ENCODE results near the gene LRRTM4. TPM values are rescaled to one million over a fixed set of nuclear protein-coding genes. Genes with fewer than 3 reads are reported as not detected.

Gene LRRTM4
- total RNA-seq, 4 donors from 2014 or later: not detected

GRCh38 chr2:77294474-77294873 is 227.7 kb downstream of the LRRTM4 start:
- Histone ChIP-seq H3K4me3 (replicated peaks in 1 of 3) (no peak overlapping the region), H3K27me3 (no peaks in the 10 kb centered on the region), H3K36me3 (no peaks in the 10 kb centered on the region), H3K9me3 (no peaks in the 10 kb centered on the region), H3K4me1 (no peaks in the 10 kb centered on the region), H3K27ac (no peak overlapping the region)
- no peak for DNase-seq
- WGBS, 2 donors: 82% methylated on average over 2 of the region's 2 CpGs
- intact Hi-C loops (cut with DNase I): no loop called here
- TF ChIP-seq POLR2A (IDR thresholded peaks at IDR 0.05): no peak
- TF ChIP-seq, protein P1, sequence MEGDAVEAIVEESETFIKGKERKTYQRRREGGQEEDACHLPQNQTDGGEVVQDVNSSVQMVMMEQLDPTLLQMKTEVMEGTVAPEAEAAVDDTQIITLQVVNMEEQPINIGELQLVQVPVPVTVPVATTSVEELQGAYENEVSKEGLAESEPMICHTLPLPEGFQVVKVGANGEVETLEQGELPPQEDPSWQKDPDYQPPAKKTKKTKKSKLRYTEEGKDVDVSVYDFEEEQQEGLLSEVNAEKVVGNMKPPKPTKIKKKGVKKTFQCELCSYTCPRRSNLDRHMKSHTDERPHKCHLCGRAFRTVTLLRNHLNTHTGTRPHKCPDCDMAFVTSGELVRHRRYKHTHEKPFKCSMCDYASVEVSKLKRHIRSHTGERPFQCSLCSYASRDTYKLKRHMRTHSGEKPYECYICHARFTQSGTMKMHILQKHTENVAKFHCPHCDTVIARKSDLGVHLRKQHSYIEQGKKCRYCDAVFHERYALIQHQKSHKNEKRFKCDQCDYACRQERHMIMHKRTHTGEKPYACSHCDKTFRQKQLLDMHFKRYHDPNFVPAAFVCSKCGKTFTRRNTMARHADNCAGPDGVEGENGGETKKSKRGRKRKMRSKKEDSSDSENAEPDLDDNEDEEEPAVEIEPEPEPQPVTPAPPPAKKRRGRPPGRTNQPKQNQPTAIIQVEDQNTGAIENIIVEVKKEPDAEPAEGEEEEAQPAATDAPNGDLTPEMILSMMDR (IDR thresholded peaks at IDR 0.05): no peak

GRCh38 chr2:77284353-77284752 is 237.8 kb downstream of the LRRTM4 start:
- Histone ChIP-seq H3K27me3 (no peaks in the 10 kb centered on the region), H3K9me3 (no peaks in the 10 kb centered on the region), H3K4me3 (replicated peaks in 1 of 3) (no peak overlapping the region), H3K36me3 (no peaks in the 10 kb centered on the region), H3K27ac (no peak overlapping the region), H3K4me1 (no peaks in the 10 kb centered on the region)
- no peak for DNase-seq
- intact Hi-C loops (cut with DNase I): no loop called here
- TF ChIP-seq, protein P1 (IDR thresholded peaks at IDR 0.05): no peak
- no peak for TF ChIP-seq POLR2A (IDR thresholded peaks at IDR 0.05)
- WGBS, 2 donors: 63 to 66% methylated on average over 1 of the region's 1 CpG

GRCh38 chr2:77271262-77271661 is 250.9 kb downstream of the LRRTM4 start:
- DNase-seq: no peak
- Histone ChIP-seq H3K27ac (no peak overlapping the region), H3K36me3 (no peaks in the 10 kb centered on the region), H3K9me3 (no peaks in the 10 kb centered on the region), H3K4me3 (replicated peaks in 1 of 3) (no peak overlapping the region), H3K27me3 (no peaks in the 10 kb centered on the region), H3K4me1 (no peaks in the 10 kb centered on the region)
- intact Hi-C loops (cut with DNase I): no loop called here
- no peak for TF ChIP-seq POLR2A (IDR thresholded peaks at IDR 0.05)
- TF ChIP-seq, protein P1 (IDR thresholded peaks at IDR 0.05): no peak
- WGBS, 2 donors: 86 to 100% methylated on average over 5 of the region's 5 CpGs

- no peaks in the 10 kb centered on the region for H3K4me1 ChIP-seq
- no peak overlapping the region for H3K4me3 ChIP-seq (replicated peaks in 1 of 3)
- H3K36me3 ChIP-seq: no peaks in the 10 kb centered on the region
- no peak for DNase-seq
- no peaks in the 10 kb centered on the region for H3K9me3 ChIP-seq
- H3K27me3 ChIP-seq: no peaks in the 10 kb centered on the region
- intact Hi-C loops (cut with DNase I): no loop called here
- H3K27ac ChIP-seq: no peak overlapping the region
- TF ChIP-seq, protein P1 (IDR thresholded peaks at IDR 0.05): no peak
- no peak for TF ChIP-seq POLR2A (IDR thresholded peaks at IDR 0.05)
- WGBS, 2 donors: 89 to 90% methylated on average over 3 of the region's 3 CpGs
Observed at GRCh38 chr2:77270433-77270832, 251.7 kb downstream of the LRRTM4 start.

- Histone ChIP-seq H3K9me3 (no peaks in the 10 kb centered on the region), H3K27me3 (no peaks in the 10 kb centered on the region), H3K36me3 (no peaks in the 10 kb centered on the region), H3K4me3 (replicated peaks in 1 of 3) (no peak overlapping the region), H3K27ac (no peak overlapping the region), H3K4me1 (no peaks in the 10 kb centered on the region)
- TF ChIP-seq, protein P1 (IDR thresholded peaks at IDR 0.05): no peak
- TF ChIP-seq POLR2A (IDR thresholded peaks at IDR 0.05): no peak
- 50 to 56% methylated on average over 3 of the region's 3 CpGs for WGBS, 2 donors
- intact Hi-C loops (cut with DNase I): no loop called here
- DNase-seq: no peak
Observed at GRCh38 chr2:77268626-77269025, 253.6 kb downstream of the LRRTM4 start.

Measured in thyroid gland (tissue), 4 donors.